ENCODE measurements around the gene TMEM232. TPM values are rescaled to one million over a fixed set of nuclear protein-coding genes. Genes with fewer than 3 reads are reported as not detected.

TMEM232 gene
- total RNA-seq, 2 experiments from 2014 or later, result 0.98 to 1.1 TPM

DNA sequence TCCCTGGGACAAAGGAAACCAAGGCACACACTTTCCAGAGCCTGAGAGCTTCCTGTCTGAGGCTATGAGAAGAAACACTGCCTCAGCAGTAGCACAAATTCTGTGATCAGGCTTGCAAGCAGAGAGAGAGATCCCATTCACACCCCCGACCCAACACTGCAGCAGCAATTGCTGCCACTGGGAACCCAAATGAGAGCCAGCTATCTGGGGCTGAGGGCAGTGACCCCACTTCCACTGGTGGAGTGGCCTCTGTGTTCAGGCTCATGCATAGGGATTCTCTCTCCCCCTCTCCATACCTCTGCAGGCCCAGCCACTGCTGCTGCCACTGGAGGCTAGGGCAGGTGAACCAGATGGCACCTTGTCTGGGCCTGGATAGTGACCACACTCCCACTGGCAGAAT lies 95.2 kb downstream of the TMEM232 start:
- Mint-ChIP-seq H3K27ac (no peak overlapping the region), H3K9me3 (no peaks in the 10 kb centered on the region), H3K4me3 (no peak overlapping the region), H3K27me3 (peaks cover 6% of the 10 kb centered on the region), H3K4me1 (ENCODE audit: low read depth) (no peaks in the 10 kb centered on the region), H3K36me3 (ENCODE audit: low read depth) (no peaks in the 10 kb centered on the region)
- TF ChIP-seq, protein P1, sequence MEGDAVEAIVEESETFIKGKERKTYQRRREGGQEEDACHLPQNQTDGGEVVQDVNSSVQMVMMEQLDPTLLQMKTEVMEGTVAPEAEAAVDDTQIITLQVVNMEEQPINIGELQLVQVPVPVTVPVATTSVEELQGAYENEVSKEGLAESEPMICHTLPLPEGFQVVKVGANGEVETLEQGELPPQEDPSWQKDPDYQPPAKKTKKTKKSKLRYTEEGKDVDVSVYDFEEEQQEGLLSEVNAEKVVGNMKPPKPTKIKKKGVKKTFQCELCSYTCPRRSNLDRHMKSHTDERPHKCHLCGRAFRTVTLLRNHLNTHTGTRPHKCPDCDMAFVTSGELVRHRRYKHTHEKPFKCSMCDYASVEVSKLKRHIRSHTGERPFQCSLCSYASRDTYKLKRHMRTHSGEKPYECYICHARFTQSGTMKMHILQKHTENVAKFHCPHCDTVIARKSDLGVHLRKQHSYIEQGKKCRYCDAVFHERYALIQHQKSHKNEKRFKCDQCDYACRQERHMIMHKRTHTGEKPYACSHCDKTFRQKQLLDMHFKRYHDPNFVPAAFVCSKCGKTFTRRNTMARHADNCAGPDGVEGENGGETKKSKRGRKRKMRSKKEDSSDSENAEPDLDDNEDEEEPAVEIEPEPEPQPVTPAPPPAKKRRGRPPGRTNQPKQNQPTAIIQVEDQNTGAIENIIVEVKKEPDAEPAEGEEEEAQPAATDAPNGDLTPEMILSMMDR (IDR thresholded peaks at IDR 0.05), result no peak
- ATAC-seq (ENCODE audit: poor library complexity) (no peak), DNase-seq (peak in 1 of 14 experiments; percentile 17)
- POLR2A ChIA-PET, result no interaction called here
- Histone ChIP-seq H3K9me3 (ENCODE audit: control insufficient read depth in 1 of 2, insufficient read depth in 1 of 2, low read length in 2 of 2) (no peaks in the 10 kb centered on the region), H3K27me3 (ENCODE audit: control insufficient read depth in 1 of 2, insufficient read depth in 2 of 2, low read length in 2 of 2) (no peaks in the 10 kb centered on the region), H3K4me3 (ENCODE audit: low read length) (no peak overlapping the region), H3K36me3 (ENCODE audit: insufficient read depth, low read length) (no peaks in the 10 kb centered on the region), H3K27ac (ENCODE audit: low read depth in 1 of 2, low read length in 2 of 2) (no peak overlapping the region), H3K4me1 (ENCODE audit: insufficient read depth, low read length) (no peaks in the 10 kb centered on the region)
- intact Hi-C loops (cut with DNase I, micrococcal nuclease), result no loop called here
- CTCF ChIA-PET, result no interaction called here

- Histone ChIP-seq H3K27ac (ENCODE audit: low read depth in 1 of 2, low read length in 2 of 2) (no peak overlapping the region), H3K4me3 (ENCODE audit: low read length) (no peak overlapping the region), H3K36me3 (ENCODE audit: insufficient read depth, low read length) (no peaks in the 10 kb centered on the region), H3K9me3 (ENCODE audit: control insufficient read depth in 1 of 2, insufficient read depth in 1 of 2, low read length in 2 of 2) (no peaks in the 10 kb centered on the region), H3K27me3 (ENCODE audit: control insufficient read depth in 1 of 2, insufficient read depth in 2 of 2, low read length in 2 of 2) (no peaks in the 10 kb centered on the region), H3K4me1 (ENCODE audit: insufficient read depth, low read length) (no peaks in the 10 kb centered on the region)
- DNase-seq (no peak), ATAC-seq (ENCODE audit: poor library complexity) (no peak)
- Mint-ChIP-seq H3K27me3 (peaks cover 6% of the 10 kb centered on the region), H3K4me1 (ENCODE audit: low read depth) (no peaks in the 10 kb centered on the region), H3K4me3 (no peak overlapping the region), H3K9me3 (no peaks in the 10 kb centered on the region), H3K27ac (no peak overlapping the region), H3K36me3 (ENCODE audit: low read depth) (no peaks in the 10 kb centered on the region)
- TF ChIP-seq, protein P1 (IDR thresholded peaks at IDR 0.05), result no peak
- CTCF ChIA-PET, result no interaction called here
- intact Hi-C loops (cut with DNase I, micrococcal nuclease), result no loop called here
- POLR2A ChIA-PET, result no interaction called here
These were observed 96.1 kb downstream of the TMEM232 start for GRCh38 chr5:110630350-110630749.

- no peaks in the 10 kb centered on the region for H3K36me3 Mint-ChIP-seq (ENCODE audit: low read depth)
- no peaks in the 10 kb centered on the region for H3K4me1 Mint-ChIP-seq (ENCODE audit: low read depth)
- Histone ChIP-seq H3K4me1 (ENCODE audit: insufficient read depth, low read length) (no peaks in the 10 kb centered on the region), H3K9me3 (ENCODE audit: control insufficient read depth in 1 of 2, insufficient read depth in 1 of 2, low read length in 2 of 2) (no peaks in the 10 kb centered on the region), H3K27me3 (ENCODE audit: control insufficient read depth in 1 of 2, insufficient read depth in 2 of 2, low read length in 2 of 2) (no peaks in the 10 kb centered on the region), H3K27ac (ENCODE audit: low read depth in 1 of 2, low read length in 2 of 2) (no peak overlapping the region), H3K4me3 (ENCODE audit: low read length) (no peak overlapping the region), H3K36me3 (ENCODE audit: insufficient read depth, low read length) (no peaks in the 10 kb centered on the region)
- intact Hi-C loops (cut with DNase I, micrococcal nuclease), result loop anchor here (1.0 to 10.0 kb wide), 4 partner anchors 938 to 1981 kb away; no protein-coding TSS in a partner anchor
- H3K9me3 Mint-ChIP-seq, result no peaks in the 10 kb centered on the region
- TF ChIP-seq, protein P1 (IDR thresholded peaks at IDR 0.05), result peak; percentile 64
- ATAC-seq (ENCODE audit: poor library complexity) (no peak), DNase-seq (peak in 3 of 14 experiments; percentile 27 to 37 (median 28))
- no peak overlapping the region for H3K4me3 Mint-ChIP-seq
- POLR2A ChIA-PET, result interaction anchor here (1.0 to 1.1 kb wide), 2 partner anchors 935 to 937 kb away, joined by 3 to 4 read pairs; no protein-coding TSS in a partner anchor
- peaks cover 6% of the 10 kb centered on the region for H3K27me3 Mint-ChIP-seq
- CTCF ChIA-PET, result no interaction called here
- no peak overlapping the region for H3K27ac Mint-ChIP-seq
These were observed 101.0 kb downstream of the TMEM232 start for GRCh38 chr5:110625376-110625999.

Data from CD4-positive, alpha-beta T cell (primary cell).